ENCODE measurements around the gene SETBP1. TPM values are rescaled to one million over a fixed set of nuclear protein-coding genes. Genes with fewer than 3 reads are reported as not detected.

SETBP1 gene
- total RNA-seq, 1 donor, result 2.6 TPM

DNA sequence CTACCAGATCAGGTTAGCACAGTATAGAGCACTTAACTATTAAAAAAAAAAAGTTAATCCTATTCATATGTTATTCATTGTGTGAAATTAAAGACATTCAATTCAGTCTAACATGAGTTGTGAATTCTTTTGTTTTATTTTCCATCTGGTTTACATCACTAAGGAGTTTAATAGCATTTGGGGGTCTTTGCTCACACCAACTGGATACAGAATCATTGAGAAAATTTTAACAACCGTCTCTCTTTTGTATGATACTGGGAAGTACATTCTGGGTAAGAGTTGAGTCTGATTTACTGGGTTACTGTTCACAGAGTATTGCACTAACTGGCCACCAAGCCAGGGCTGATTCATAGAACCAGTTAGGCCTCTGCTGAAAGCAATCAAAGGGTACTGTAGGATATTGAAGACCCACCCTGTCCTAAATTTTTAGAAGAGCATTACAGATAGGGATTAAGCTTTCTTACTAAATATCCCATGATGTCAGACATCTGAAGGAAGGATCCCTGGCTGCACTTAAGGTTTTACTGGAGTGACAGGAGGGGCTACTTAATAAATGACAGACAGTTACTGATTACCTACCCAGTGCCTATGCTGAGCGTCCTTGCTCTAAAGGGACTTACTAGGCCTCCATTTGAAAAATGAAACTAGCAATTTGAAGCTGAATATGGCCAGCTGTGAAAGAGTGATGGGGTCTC is 387.9 kb downstream of the SETBP1 start:
- H3K4me3 ChIP-seq (ENCODE audit: low read depth, low read length), result no peak overlapping the region
- TF ChIP-seq, protein P1, sequence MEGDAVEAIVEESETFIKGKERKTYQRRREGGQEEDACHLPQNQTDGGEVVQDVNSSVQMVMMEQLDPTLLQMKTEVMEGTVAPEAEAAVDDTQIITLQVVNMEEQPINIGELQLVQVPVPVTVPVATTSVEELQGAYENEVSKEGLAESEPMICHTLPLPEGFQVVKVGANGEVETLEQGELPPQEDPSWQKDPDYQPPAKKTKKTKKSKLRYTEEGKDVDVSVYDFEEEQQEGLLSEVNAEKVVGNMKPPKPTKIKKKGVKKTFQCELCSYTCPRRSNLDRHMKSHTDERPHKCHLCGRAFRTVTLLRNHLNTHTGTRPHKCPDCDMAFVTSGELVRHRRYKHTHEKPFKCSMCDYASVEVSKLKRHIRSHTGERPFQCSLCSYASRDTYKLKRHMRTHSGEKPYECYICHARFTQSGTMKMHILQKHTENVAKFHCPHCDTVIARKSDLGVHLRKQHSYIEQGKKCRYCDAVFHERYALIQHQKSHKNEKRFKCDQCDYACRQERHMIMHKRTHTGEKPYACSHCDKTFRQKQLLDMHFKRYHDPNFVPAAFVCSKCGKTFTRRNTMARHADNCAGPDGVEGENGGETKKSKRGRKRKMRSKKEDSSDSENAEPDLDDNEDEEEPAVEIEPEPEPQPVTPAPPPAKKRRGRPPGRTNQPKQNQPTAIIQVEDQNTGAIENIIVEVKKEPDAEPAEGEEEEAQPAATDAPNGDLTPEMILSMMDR (IDR thresholded peaks at IDR 0.05; ENCODE audit: insufficient read depth, low read depth, low read length), result no peak
- DNase-seq (ENCODE audit: low read depth), result no peak

GRCh38 chr18:45069546-45069945 is 388.9 kb downstream of the SETBP1 start:
- H3K4me3 ChIP-seq (ENCODE audit: low read depth, low read length), result no peak overlapping the region
- no peak for DNase-seq (ENCODE audit: low read depth)
- TF ChIP-seq, protein P1 (IDR thresholded peaks at IDR 0.05; ENCODE audit: insufficient read depth, low read depth, low read length), result no peak

GRCh38 chr18:45071956-45072355 is 391.3 kb downstream of the SETBP1 start:
- no peak overlapping the region for H3K4me3 ChIP-seq (ENCODE audit: low read depth, low read length)
- TF ChIP-seq, protein P1 (IDR thresholded peaks at IDR 0.05; ENCODE audit: insufficient read depth, low read depth, low read length), result no peak
- DNase-seq (ENCODE audit: low read depth), result no peak

DNA sequence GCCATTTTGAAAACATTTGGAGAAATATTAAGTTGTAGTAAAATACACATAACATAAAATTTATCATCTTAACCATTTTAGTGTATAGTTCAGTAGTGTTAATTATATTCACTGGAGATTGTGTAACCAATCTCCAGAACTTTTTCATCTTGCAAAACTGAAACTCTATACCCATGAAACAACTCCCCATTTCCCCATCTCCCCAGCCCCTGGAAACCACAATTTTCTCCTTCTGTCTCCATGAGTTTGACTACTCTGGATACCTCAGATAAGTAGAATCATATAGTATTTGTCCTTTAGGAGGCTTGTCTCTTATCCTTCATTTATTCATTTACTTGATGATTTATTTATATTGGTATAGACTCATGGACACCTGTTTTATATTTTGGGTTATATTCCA is 392.9 kb downstream of the SETBP1 start:
- no peak for DNase-seq (ENCODE audit: low read depth)
- TF ChIP-seq, protein P1 (IDR thresholded peaks at IDR 0.05; ENCODE audit: insufficient read depth, low read depth, low read length), result no peak
- H3K4me3 ChIP-seq (ENCODE audit: low read depth, low read length), result no peak overlapping the region

DNA sequence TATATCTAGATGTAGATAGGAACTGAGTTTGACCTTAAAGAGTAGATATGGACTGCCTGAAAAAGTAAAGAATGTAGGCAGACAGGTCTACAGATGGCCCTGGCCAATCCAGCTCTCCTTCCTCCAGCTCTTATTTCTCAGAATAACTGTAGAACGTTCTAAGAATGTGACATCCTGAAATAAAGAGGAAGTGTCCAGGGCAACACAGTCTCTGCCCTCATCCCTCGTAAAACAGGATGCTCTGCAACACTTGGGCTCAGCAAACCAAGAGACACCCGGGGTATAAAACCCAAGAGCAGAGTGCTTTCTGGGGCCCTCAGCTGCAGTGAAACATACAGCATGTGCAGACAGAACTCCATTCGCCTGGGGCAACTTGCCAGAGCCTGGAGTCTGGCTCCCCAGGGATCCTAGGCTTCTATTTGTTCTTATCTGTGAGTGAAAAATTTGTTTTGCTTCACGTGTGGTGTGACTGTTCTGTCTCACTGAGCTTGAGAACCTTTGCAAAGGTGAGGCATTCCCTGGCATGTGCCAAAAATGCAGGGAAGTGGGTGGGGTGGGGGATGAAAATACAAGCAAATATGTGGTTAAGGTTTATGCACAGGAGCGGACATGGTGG is 401.0 kb downstream of the SETBP1 start:
- no peak for DNase-seq (ENCODE audit: low read depth)
- H3K4me3 ChIP-seq (ENCODE audit: low read depth, low read length), result no peak overlapping the region
- TF ChIP-seq, protein P1 (IDR thresholded peaks at IDR 0.05; ENCODE audit: insufficient read depth, low read depth, low read length), result no peak

DNA sequence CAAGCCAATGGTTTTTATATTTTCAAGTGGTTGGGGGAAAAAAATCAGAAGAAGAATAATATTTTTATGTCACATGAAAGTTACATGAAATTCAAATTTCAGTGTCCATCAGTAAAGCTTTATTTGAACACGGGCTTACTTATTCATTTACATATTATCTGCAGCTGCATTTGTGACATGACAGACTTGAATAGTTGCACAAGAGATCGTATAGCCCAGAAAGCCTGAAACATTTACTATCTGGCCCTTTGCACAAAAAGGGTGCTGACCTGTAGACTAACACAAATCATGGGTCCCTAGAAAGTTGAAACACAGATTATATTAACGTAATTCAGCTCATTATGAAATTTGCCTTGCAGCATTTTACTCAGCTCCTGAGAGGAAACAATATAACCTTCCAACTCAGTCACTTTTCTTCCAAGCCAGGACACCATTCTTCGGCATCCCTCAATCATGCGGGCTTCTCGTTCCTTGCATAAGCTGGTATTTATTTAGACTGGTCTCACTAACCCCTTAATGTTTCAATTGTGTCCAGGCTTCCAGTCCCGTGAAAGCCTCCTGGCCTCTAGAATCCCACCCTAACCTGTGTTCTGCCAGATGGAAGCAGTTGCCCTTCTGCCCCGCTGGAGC is 402.7 kb downstream of the SETBP1 start:
- TF ChIP-seq, protein P1 (IDR thresholded peaks at IDR 0.05; ENCODE audit: insufficient read depth, low read depth, low read length), result no peak
- no peak overlapping the region for H3K4me3 ChIP-seq (ENCODE audit: low read depth, low read length)
- DNase-seq (ENCODE audit: low read depth), result no peak
